DMS53 (cell line): ENCODE results near the gene APLP1.
"Not testable (repeated sequence)": the region's sequence is repeated elsewhere in the genome, so short reads cannot be mapped to it uniquely, and the experiment has no call there.

Source experiments
- DNase-seq: peaks from one replicate; lab custom pipeline; 2025; lab: John Stamatoyannopoulos, UW

The APLP1 gene

GRCh38 chr19:35882114-35882832 lies 13.9 kb downstream of the APLP1 start:
- peak; percentile 89 for DNase-seq

DNA sequence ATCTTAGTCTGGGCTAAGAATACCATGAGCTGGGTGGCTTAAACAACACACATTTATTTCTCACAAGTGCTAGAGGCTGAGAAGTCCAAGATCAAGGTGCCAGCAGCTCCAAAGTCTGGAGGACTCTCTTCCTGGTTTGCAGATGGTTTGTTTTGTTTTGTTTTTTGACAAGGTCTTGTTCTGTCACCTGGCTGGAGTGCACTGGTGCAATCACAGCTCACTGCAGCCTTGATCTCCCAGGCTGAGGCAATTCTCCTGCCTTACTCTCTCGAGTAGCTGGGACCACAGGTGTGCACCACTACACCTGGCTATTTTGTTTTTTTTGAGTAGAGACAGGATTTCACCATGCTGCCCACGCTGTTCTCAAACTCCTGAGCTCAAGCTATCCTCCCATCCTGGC lies 15.5 kb downstream of the APLP1 start:
- DNase-seq = no peak

DNA sequence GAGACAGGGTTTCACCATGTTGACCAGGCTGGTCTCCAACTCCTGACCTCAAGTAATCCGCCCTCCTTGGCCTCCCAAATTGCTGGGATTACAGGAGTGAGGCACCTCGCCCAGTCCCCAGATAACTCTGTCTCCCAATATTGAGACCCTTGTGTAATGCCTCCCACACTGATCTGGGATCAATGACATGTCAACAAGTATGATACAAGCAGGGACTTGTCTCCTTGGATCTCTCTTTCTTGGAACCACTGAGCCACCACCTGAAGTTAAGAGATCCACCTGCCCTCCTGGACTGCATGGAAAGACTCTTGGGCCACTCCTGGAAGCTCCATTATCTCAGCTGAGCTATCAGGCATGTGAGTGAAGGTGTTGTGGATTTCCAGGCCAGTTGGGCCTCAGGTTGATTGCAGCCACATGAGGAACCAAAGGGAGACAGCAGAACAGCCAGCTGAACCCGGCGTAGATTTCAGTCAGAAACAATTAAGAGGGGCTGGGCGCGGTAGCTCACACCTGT lies 16.9 kb downstream of the APLP1 start:
- no peak for DNase-seq

GRCh38 chr19:35885904-35886303 lies 17.5 kb downstream of the APLP1 start:
- no peak for DNase-seq

- no peak for DNase-seq
Observed at GRCh38 chr19:35887197-35887596, 18.8 kb downstream of the APLP1 start.

GRCh38 chr19:35888398-35888797 lies 20.0 kb downstream of the APLP1 start:
- DNase-seq = no peak

GRCh38 chr19:35889370-35890112 lies 21.2 kb downstream of the APLP1 start:
- no peak for DNase-seq

GRCh38 chr19:35890113-35890650 lies 21.8 kb downstream of the APLP1 start:
- DNase-seq = no peak

GRCh38 chr19:35891819-35892218 lies 23.4 kb downstream of the APLP1 start:
- DNase-seq = not testable (repeated sequence)

DNA sequence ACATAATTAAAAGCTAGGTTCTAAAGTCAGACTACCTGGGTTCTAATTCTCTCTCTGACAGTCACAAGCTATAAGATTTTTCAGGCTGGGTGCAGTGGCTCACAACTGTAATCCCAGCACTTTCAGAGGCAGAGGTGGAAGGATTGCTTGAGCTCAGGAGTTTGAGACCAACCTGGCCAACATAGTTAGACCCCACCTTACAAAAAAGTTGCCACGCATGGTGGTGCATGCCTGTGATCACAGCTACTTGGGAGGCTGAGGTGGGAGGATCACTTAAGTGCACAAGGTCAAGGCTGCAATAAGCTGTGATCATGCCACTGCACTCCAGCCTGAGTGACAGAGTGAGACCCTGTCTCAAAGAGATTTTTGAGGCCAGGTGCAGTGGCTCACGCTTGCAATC lies 26.0 kb downstream of the APLP1 start:
- DNase-seq = no peak

GRCh38 chr19:35895911-35896642 lies 27.7 kb downstream of the APLP1 start:
- no peak for DNase-seq

DNA sequence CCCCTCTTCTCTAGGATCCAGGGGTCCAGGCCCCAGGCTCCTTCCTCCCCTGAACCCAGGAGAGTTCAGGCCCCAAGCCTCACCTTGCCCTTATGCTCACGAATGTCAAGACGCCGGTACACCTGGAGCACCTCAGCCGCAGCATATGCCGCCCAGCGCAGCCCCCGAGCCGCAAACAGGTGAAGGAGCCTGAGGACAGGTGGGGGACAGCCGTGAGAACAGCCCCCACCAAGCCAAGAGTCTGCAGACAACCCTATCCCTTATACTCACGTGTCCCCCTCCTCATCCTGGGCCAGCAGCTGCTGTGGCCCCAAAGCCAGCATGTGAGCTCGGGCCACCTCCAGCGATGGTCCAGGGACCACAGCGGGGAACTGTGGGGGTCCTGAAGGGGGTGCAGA lies 28.3 kb downstream of the APLP1 start:
- DNase-seq = no peak

DNA sequence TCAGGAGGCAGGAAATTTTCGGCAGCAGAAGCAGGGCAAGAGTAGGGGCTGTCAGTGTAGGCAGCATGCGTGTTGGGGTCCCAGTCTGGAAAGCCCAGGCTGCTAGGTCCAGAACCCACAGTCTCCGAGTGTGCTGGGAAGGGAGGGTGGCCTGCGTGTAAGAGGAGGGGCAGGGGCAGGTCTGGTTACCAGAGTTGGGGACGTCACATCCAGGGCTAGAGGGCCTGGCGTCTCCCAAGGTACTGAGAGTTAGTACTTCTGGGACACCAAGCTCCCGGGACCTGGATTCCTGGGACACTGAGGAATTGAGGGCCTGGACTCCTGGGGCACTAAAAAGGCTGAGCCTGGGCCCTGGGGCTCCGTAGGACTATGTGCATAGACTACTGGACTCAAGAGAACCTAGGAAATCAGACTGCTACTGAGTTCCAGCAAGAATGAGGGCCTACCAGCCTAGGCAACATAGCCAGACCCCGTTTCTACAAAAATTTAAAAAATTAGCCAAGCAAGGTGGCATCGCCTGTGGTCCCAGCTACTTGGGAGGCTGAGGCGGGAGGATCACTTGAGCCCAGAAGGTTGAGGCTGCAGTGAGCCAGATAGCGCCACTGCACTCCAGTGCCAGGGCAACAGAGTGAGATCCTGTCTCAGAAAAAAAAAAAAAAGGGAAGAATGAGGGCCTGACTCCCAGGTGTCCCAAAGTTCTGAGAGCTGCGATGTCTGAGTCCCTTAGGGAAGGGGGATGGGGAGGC lies 29.5 kb downstream of the APLP1 start:
- DNase-seq = no peak

- DNase-seq = no peak
Observed at GRCh38 chr19:35898499-35898809, 30.1 kb downstream of the APLP1 start.

DNA sequence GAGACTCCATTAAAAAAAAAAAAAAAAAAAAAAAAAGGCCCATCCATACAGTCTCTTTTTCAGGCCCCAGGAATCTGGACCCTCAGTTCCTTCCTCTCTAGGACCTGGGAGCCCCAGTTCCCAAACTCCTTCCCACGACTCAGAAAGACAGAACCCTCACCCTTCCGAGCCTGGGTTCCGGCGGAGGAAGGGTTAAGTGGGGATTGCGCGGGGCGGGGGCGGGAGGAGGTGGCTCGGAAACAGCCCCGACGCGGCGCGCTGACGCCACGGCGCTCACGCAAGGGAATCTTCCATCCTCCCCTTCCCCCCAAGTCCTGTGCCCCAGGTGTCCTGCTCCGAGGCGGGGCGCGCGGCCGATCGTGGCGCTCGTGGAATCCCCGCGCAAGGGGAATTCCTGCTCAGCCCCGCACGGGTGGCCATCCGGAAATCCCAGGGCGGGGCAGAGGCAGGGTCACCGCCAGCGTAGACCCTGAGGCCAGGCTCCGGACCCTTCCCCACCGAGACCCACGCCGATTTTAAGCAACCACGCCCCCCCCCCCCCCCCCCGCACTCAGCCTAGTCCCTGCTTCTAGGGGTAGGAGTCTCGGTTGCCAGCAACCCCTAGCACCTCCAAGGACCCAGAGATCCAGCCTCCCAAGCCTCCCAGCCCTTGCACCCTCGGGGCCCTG lies 31.3 kb downstream of the APLP1 start:
- peak; percentile 97 for DNase-seq

DNA sequence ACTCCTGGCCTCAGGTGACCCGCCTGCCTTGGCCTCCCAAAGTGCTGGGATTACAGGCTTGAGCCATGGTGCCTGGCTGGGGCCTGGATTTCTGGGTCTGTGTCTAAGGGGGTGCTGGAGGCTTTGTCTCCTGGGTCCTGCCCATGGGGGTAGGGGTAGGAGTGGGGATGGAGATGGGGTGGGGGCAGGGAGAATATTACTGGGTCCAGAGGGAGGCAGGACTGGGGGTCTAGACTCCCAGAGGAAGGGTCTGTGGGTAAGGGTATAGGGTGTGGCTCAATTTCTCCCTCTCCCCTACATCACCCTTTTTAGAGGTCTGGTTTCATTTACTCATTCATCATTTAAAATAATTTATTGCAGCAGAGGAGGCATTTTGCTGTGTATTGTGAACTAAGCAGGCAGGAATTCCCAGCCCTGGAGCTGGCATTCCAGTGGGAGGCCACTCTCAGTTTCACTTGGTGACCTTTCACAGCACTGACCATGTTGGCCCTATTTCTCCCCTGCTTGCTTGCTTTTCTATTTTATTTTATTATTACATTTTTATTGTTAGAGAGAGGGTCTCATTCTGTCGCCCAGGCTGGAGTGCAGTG lies 32.8 kb downstream of the APLP1 start:
- DNase-seq = no peak

DNA sequence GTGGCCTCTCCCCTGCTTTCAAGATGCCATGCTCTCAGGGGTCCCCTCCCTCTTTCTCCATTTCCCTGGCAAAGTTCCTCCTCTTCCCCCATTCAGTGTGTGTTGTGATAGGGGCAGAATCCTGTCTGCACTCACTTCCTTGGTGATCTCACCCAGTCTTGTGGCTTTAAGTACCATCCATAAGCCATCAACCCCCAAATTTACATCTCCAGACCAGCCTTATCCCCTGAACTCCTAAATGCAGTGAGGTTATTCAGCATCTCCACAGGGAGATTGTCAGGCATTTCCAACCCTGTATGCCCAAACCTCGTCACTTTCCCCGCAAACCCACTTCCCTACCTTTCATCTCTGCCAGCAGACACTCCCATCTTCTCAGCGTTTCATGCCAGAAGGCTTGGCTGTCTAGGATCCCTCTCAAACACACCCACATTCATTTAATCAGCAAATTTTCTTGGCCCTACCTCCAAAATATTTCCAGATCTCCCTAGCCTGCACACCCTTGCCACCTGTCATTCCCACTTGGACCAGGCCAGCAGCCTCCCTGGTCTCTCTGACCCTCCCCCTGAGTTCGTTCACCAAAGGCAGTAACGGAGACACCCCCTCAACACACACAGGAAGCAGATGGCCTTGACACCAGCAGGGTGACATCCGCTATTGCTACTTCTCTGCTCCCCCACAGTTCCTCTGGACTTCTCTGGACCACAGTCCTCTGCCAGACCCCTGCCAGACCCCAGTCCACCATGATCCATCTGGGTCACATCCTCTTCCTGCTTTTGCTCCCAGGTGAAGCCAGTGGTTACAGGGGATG lies 33.7 kb downstream of the APLP1 start, which contains the start of gene HCST:
TSS of gene HCST (plus strand) at position 676 of the 808 bp plus-strand sequence. CDS start at position 741, 65 bp downstream.
- DNase-seq = no peak

DNA sequence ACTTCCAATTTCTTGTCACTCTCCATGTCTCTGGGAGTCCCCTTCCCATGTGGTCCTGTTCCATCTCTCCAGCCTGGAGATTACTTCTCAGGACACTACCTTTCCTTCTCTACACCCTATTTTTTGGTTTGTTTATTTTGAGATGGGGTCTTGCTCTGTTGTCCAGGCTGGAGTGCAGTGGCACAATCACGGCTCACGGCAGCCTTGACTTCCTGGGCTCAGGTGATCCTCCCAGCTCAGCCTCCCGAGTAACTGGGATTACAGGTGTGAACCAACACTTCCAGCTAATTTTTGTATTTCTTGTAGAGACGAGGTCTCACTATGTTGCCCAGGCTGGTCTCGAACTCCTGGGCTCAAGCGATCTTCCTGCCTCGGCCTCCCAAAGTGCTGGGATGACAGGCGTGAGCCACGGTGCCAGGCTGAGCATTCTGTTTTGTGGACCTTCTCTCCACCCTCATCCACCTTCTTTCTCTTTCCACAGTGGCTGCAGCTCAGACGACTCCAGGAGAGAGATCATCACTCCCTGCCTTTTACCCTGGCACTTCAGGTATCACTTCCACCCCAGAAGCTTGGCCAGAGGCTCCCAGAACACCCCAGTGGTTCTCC lies 34.6 kb downstream of the APLP1 start:
- DNase-seq = peak; percentile 61

DNA sequence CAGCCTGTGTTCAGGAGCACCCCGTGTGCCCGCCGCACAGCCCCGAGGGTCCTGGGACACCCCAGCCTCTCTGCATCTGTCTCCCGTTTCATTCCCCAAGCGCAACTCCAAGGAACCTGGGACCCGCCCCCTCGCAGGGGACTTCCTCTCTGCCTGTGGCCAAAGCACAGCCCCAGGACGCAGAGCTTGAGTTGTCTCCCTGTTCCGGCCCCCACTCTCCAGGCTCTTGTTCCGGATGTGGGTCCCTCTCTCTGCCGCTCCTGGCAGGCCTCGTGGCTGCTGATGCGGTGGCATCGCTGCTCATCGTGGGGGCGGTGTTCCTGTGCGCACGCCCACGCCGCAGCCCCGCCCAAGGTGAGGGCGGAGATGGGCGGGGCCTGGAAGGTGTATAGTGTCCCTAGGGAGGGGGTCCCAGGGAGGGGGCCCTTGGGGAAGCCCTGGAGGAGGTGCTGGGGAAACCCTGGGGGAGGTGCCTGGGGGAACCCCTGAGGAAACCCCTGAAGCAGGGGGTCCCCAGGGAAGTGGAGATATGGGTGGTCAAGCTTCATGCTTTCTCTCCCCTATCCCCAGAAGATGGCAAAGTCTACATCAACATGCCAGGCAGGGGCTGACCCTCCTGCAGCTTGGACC lies 35.3 kb downstream of the APLP1 start:
- DNase-seq = peak; percentile 95
